Right lobe of liver (tissue), 6 donors: ENCODE data around the gene USH1G. TPM values are rescaled to one million over a fixed set of nuclear protein-coding genes. Genes with fewer than 3 reads are reported as not detected.

Source experiments
- ATAC-seq, 4 donors: fragments of 200-7000 bp; cut with Tn5 transposase; one replicate each; pipeline ENCODE4 v1.9.1; 2020; ENCODE audit warnings: mild to moderate bottlenecking in 4 of 4, moderate library complexity in 4 of 4
- DNase-seq, 3 donors: peaks; one replicate each; pipeline ENCODE4 v3.0.0-alpha.2; 2020
- H3K27ac ChIP-seq, 3 donors: fragments of 200-600 bp; one replicate each; pipeline ENCODE4 v1.8.0; 2022
- H3K27me3 ChIP-seq, 2 donors: fragments of 200-600 bp; one replicate each; pipeline ENCODE4 v1.8.0; 2022
- H3K36me3 ChIP-seq, 4 donors: fragments of 200-600 bp; sonication (generic) in 1 of 4; one replicate each; pipeline versions ENCODE4 v1.5.1 to v1.8.0; 2017 to 2022; ENCODE audit warnings: control low read depth in 1 of 4
- H3K4me1 ChIP-seq, 4 donors: fragments of 200-600 bp; sonication (generic) in 1 of 4; one replicate each; pipeline versions ENCODE4 v1.5.1 to v1.8.0; 2017 to 2022; ENCODE audit warnings: control low read depth in 1 of 4
- H3K4me3 ChIP-seq, 3 donors: fragments of 200-600 bp; one replicate each; pipeline ENCODE4 v1.8.0; 2022
- H3K9me3 ChIP-seq, 4 donors: fragments of 200-600 bp; sonication (generic) in 1 of 4; one replicate each; pipeline versions ENCODE4 v1.5.1 to v1.8.0; 2017 to 2022; ENCODE audit warnings: control low read depth in 1 of 4
- POLR2A ChIP-seq: fragments of 450-650 bp; IDR thresholded peaks from one replicate; pipeline ENCODE4 v1.6.1; 2017; ENCODE audit warnings: antibody characterized with exemption, mild to moderate bottlenecking
- WGBS: methylation state at CpG from one replicate; pipeline ENCODE4 v1.1.6; 2018; ENCODE audit warnings: low coverage, low lambda C conversion rate; ENCODE audit not compliant: insufficient coverage; ENCODE audit errors: missing lambda C conversion rate; 5-methylcytosine and 5-hydroxymethylcytosine counted together
- intact Hi-C, 2 donors: fragments of 100-400 bp; cut with DNase I; formaldehyde crosslinking; loops; one replicate each; pipeline versions ENCODE4 v1.11.2 to v1.14.1; 2022
- total RNA-seq, 6 experiments: library from RNA; depleted of rRNA in 2 of 6; stranded (reverse); fragments of >200 nt in 2 of 6; fragmentation: NEBNext Ultra II Directional in 3 of 6; extraction: Animal tissue kit (Norgen Biotek cat#: 25700) in 3 of 6; gene quantifications; one replicate each; pipeline versions ENCODE4 v1.1.0 to v1.2.4, GENCODE V29; 2016 to 2023
- TF ChIP-seq, protein P1 (sequence below), 4 donors: fragments of 200-600 bp in 3 of 4; fragments of 450-650 bp in 1 of 4; IDR thresholded peaks; one replicate each; pipeline versions ENCODE4 v1.5.1 to v1.8.0; 2016 to 2022; ENCODE audit warnings: antibody characterized with exemption in 4 of 4, mild to moderate bottlenecking in 2 of 4
- donor health status: DM: no; HTN: yes; CAD: no.
- donor health status: DM: no; HTN: no; CAD: no.
- donor health status: DM: no; HTN: no; CAD: no.
- donor health status: DM: no; HTN: yes; CAD: no.
- donor health status: DM: no; HTN: yes; CAD: no.

Gene USH1G
- total RNA-seq, 6 experiments from 2014 or later, result not detected

DNA sequence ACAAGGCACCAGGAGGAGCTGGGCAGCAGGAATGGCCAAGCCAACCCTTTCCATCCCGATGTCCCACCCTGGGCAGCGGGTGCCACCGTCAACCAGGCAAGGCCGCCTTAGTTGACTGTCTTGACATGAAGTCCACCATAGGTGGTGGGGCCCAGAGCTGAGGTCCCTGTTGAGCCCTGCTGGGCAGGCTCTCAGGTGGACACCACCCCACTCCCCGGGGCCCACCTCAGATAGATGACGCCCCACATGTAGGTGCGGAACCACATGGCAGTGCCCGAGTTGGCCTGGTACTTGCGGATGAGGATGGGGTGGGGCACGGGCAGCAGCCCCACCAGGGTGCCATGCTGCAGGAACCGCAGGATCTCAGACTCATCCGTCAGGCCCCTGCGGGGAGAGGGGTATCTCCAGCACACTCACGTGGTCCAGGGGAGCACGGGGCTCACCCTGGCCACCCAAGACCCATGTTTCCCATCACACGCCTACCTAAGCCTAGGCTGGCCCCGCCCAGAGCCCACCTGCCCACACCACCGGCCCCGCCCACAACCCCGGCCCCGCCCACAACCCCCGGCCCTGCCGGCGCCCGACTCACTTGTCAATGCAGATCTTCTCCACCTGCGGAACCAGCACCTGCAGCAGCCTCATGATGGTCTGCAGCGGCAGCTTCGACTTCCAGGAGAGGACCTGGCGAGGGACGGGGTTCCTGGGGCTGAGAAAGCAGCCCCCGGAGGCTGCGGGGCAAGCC, 28.8 kb upstream of the USH1G start:
- 51% methylated on average over 7 of the region's 32 CpGs for whole genome bisulfite sequencing
- Histone ChIP-seq H3K27me3 (no peaks in the 10 kb centered on the region), H3K4me3 (no peak overlapping the region), H3K4me1 (no peaks in the 10 kb centered on the region), H3K27ac (no peak overlapping the region), H3K9me3 (no peaks in the 10 kb centered on the region), H3K36me3 (no peaks in the 10 kb centered on the region)
- TF ChIP-seq POLR2A, result no peak
- TF ChIP-seq, protein P1, sequence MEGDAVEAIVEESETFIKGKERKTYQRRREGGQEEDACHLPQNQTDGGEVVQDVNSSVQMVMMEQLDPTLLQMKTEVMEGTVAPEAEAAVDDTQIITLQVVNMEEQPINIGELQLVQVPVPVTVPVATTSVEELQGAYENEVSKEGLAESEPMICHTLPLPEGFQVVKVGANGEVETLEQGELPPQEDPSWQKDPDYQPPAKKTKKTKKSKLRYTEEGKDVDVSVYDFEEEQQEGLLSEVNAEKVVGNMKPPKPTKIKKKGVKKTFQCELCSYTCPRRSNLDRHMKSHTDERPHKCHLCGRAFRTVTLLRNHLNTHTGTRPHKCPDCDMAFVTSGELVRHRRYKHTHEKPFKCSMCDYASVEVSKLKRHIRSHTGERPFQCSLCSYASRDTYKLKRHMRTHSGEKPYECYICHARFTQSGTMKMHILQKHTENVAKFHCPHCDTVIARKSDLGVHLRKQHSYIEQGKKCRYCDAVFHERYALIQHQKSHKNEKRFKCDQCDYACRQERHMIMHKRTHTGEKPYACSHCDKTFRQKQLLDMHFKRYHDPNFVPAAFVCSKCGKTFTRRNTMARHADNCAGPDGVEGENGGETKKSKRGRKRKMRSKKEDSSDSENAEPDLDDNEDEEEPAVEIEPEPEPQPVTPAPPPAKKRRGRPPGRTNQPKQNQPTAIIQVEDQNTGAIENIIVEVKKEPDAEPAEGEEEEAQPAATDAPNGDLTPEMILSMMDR (IDR thresholded peaks at IDR 0.05), result no peak
- ATAC-seq (no peak), DNase-seq (no peak)
- intact Hi-C loops, result no loop called here

DNA sequence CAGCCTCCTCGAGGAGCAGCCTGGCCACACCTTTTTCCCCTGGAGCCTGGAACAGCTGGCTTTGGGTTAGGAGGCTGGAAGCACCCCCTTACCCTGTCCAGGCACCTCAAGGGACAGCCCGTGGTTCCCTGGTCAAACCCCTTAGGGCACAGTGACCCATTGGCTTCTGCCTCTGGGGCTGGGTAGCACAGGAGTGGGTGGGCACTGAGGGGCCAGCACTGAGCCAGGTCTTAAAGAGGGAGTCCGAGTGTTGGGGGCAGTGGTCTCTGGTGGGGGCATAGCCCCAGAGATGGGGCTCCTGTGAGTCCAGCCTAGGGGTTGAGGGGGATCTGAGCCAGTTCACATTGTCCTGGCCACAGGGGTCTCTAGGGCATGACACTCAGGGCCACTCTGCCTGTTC, 28.0 kb upstream of the USH1G start:
- H3K27me3 ChIP-seq, result no peaks in the 10 kb centered on the region
- ATAC-seq (no peak), DNase-seq (no peak)
- no peak for TF ChIP-seq POLR2A
- no peak overlapping the region for H3K4me3 ChIP-seq
- H3K4me1 ChIP-seq, result no peaks in the 10 kb centered on the region
- intact Hi-C loops, result no loop called here
- no peak overlapping the region for H3K27ac ChIP-seq
- no peaks in the 10 kb centered on the region for H3K9me3 ChIP-seq
- WGBS, result no CpG with 5 or more reads among the region's 3 CpGs
- H3K36me3 ChIP-seq, result no peaks in the 10 kb centered on the region

DNA sequence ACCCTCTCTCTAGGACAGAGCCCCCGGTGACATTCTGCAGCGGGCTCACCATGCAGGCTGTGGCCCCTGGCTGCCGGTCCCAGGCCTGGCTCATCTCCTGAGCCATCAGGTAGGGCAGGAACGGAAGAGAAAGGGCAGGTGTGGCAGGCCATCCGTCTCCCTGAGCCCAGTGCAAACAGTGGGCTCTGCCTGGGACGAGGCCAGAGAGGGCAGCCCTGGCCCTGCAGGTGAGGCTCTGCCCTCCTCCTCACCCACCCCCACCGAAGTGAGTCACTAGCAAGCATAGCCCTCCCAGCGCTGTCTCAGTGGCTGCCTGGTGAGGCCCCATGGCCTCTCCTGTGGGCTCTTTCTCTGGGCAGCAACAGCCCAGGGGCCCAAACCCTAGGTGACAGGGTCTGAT, 27.2 kb upstream of the USH1G start:
- intact Hi-C loops, result no loop called here
- no peak for DNase-seq
- H3K27ac ChIP-seq, result no peak overlapping the region
- H3K36me3 ChIP-seq, result no peaks in the 10 kb centered on the region
- H3K4me3 ChIP-seq, result no peak overlapping the region
- ATAC-seq, result no peak
- H3K4me1 ChIP-seq, result no peaks in the 10 kb centered on the region
- WGBS, result no CpG with 5 or more reads among the region's 8 CpGs
- no peak for TF ChIP-seq POLR2A
- TF ChIP-seq, protein P1 (IDR thresholded peaks at IDR 0.05), result no peak
- no peaks in the 10 kb centered on the region for H3K27me3 ChIP-seq
- no peaks in the 10 kb centered on the region for H3K9me3 ChIP-seq

DNA sequence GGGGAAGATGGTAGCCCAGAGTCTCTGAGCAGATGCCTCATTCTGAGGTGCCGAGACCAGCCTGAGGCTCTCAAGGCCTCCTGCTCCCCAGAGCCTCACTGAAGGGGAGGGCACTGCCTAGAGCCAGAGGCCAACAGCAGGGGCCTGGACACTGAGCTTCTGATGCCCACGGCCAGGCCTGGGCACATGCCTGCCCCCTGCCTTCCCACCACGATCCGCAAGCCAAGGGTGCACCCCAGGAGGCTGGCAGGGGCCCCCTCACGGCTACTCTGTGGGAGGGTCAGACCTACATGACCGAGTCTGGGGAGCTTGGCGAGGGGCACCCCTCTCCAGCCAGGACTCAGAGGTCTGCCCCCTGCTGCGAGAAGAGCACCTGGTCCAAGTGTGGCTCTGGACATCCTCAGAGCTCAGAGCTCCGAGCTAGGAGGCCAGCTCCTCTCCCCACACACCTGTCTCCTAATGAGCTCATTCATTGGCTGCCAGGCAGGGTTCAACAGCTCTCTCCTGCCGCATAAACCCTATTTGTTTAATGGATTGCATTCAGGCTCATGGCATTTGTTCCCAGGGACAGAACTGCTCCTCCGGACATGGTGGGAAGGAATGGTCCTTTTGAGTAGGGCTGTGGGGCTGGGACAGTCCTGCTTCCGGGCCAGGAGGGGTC, 26.5 kb upstream of the USH1G start:
- 31% methylated on average over 5 of the region's 12 CpGs for WGBS
- Histone ChIP-seq H3K27me3 (no peaks in the 10 kb centered on the region), H3K9me3 (no peaks in the 10 kb centered on the region), H3K36me3 (no peaks in the 10 kb centered on the region), H3K4me1 (no peaks in the 10 kb centered on the region), H3K4me3 (no peak overlapping the region), H3K27ac (no peak overlapping the region)
- TF ChIP-seq, protein P1 (IDR thresholded peaks at IDR 0.05), result no peak
- no peak for TF ChIP-seq POLR2A
- DNase-seq (no peak), ATAC-seq (peak in 1 of 4 donors; percentile 34)
- intact Hi-C loops, result no loop called here

DNA sequence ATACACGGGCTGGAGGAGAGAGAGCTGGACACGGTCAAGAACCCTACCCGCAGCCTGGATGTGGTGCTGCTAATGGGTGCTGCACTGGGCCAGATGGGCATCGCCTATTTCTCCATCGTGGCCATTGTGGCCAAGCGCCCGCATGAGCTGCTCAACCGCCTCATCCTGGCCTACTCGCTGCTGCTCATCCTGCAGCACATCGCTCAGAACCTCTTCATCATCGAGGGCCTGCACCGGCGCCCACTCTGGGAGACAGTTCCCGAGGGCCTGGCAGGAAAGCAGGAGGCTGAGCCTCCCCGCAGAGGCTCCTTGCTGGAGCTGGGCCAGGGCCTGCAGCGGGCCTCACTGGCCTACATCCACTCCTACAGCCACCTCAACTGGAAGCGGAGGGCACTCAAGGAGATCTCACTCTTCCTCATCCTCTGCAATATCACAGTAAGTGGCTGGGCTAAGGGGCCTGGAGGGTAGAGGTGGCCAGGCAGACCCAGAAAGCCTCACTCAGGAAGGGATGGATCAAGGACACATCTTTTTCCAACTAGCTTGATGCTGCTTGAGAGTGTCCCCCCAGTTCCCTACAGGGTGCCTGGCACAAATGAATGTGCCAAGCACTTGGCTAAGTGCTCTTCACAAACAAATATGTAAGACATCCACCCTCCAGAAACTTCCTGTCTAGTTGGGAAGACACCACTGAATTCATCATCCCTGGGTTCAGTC, 24.1 kb upstream of the USH1G start:
- Histone ChIP-seq H3K9me3 (no peaks in the 10 kb centered on the region), H3K4me3 (no peak overlapping the region), H3K36me3 (no peaks in the 10 kb centered on the region), H3K27ac (no peak overlapping the region), H3K27me3 (no peaks in the 10 kb centered on the region), H3K4me1 (no peaks in the 10 kb centered on the region)
- intact Hi-C loops, result no loop called here
- 70% methylated on average over 2 of the region's 17 CpGs for WGBS
- DNase-seq (no peak), ATAC-seq (no peak)
- TF ChIP-seq, protein P1 (IDR thresholded peaks at IDR 0.05), result no peak
- TF ChIP-seq POLR2A, result no peak
